ENCODE results near the gene SEPTIN6. TPM values are rescaled to one million over a fixed set of nuclear protein-coding genes. Genes with fewer than 3 reads are reported as not detected.

Gene SEPTIN6
- total RNA-seq, 1 experiment from 2014 or later, result 28.9 TPM

- no peaks in the 10 kb centered on the region for H3F3A ChIP-seq (ENCODE audit: low read length, unreplicated experiment)
- no peaks in the 10 kb centered on the region for H3K4me1 ChIP-seq (ENCODE audit: insufficient read depth, low read length)
- no peaks in the 10 kb centered on the region for H3K36me3 ChIP-seq (ENCODE audit: low read depth, low read length)
- no peak overlapping the region for H3K4me2 ChIP-seq (ENCODE audit: low read length)
- intact Hi-C loops (cut with micrococcal nuclease), result no loop called here
- H3K4me3 ChIP-seq (ENCODE audit: low read length), result no peak overlapping the region
- no peaks in the 10 kb centered on the region for H3K79me2 ChIP-seq (ENCODE audit: low read length)
- H2AFZ ChIP-seq (ENCODE audit: low read length), result no peak overlapping the region
- no peak for DNase-seq
- ChIA-PET POLR2A (ENCODE audit: unreplicated experiment) (no interaction called here), CTCF (interaction anchor here (0.9 kb wide), 1 partner anchor 100 kb away, joined by 6 read pairs; no protein-coding TSS in a partner anchor)
- H3K27ac ChIP-seq (ENCODE audit: low read length), result no peak overlapping the region
- no peaks in the 10 kb centered on the region for H4K20me1 ChIP-seq (ENCODE audit: low read length)
- no peak overlapping the region for H3K9ac ChIP-seq (ENCODE audit: low read length)
- TF ChIP-seq EZH2 (IDR thresholded peaks at IDR 0.05; ENCODE audit: low read length, unreplicated experiment), result no peak
- TF ChIP-seq CTCF (conservative IDR thresholded peaks at IDR 0.05; ENCODE audit: low read depth, low read length), result no peak
- no peak for TF ChIP-seq EZH2phosphoT487 (IDR thresholded peaks at IDR 0.05; ENCODE audit: borderline replicate concordance, low read length)
- no peaks in the 10 kb centered on the region for H3K9me3 ChIP-seq (ENCODE audit: low read length)
- H3K9me2 ChIP-seq (replicated peaks; ENCODE audit: low read length), result no peaks in the 10 kb centered on the region
- H3K27me3 ChIP-seq (ENCODE audit: low read length), result no peaks in the 10 kb centered on the region
- no TSS peak for BruUV-seq (replicated peaks)
- no peak for ATAC-seq
Observed at GRCh38 chrX:119709630-119710029, 16.7 kb upstream of the SEPTIN6 start.

- ATAC-seq, result no peak
- no peak overlapping the region for H3K4me2 ChIP-seq (ENCODE audit: low read length)
- TF ChIP-seq EZH2phosphoT487 (IDR thresholded peaks at IDR 0.05; ENCODE audit: borderline replicate concordance, low read length) (no peak), EZH2 (IDR thresholded peaks at IDR 0.05; ENCODE audit: low read length, unreplicated experiment) (no peak), CTCF (conservative IDR thresholded peaks at IDR 0.05; ENCODE audit: low read depth, low read length) (no peak)
Observed at GRCh38 chrX:119708936-119709335, 16.0 kb upstream of the SEPTIN6 start.

GRCh38 chrX:119706616-119707015, 13.6 kb upstream of the SEPTIN6 start:
- H3K27ac ChIP-seq (ENCODE audit: low read length), result no peak overlapping the region
- intact Hi-C loops (cut with micrococcal nuclease), result no loop called here
- H4K20me1 ChIP-seq (ENCODE audit: low read length), result no peaks in the 10 kb centered on the region
- DNase-seq (no peak), ATAC-seq (no peak)
- ChIA-PET POLR2A (ENCODE audit: unreplicated experiment) (no interaction called here), CTCF (no interaction called here)
- H3K4me2 ChIP-seq (ENCODE audit: low read length), result no peak overlapping the region
- H3K36me3 ChIP-seq (ENCODE audit: low read depth, low read length), result no peaks in the 10 kb centered on the region
- TF ChIP-seq CTCF (conservative IDR thresholded peaks at IDR 0.05; ENCODE audit: low read depth, low read length) (no peak), EZH2phosphoT487 (IDR thresholded peaks at IDR 0.05; ENCODE audit: borderline replicate concordance, low read length) (no peak), EZH2 (IDR thresholded peaks at IDR 0.05; ENCODE audit: low read length, unreplicated experiment) (no peak)
- no peaks in the 10 kb centered on the region for H3K4me1 ChIP-seq (ENCODE audit: insufficient read depth, low read length)
- BruUV-seq (replicated peaks), result no TSS peak
- H3F3A ChIP-seq (ENCODE audit: low read length, unreplicated experiment), result no peaks in the 10 kb centered on the region
- H3K9me3 ChIP-seq (ENCODE audit: low read length), result no peaks in the 10 kb centered on the region
- no peaks in the 10 kb centered on the region for H3K27me3 ChIP-seq (ENCODE audit: low read length)
- H3K9ac ChIP-seq (ENCODE audit: low read length), result no peak overlapping the region
- no peaks in the 10 kb centered on the region for H3K9me2 ChIP-seq (replicated peaks; ENCODE audit: low read length)
- 0 out of 2 replicates have a peak overlapping the region, but pooled peaks have one; percentile 26 for H2AFZ ChIP-seq (ENCODE audit: low read length)
- H3K4me3 ChIP-seq (ENCODE audit: low read length), result no peak overlapping the region
- H3K79me2 ChIP-seq (ENCODE audit: low read length), result no peaks in the 10 kb centered on the region

More at GRCh38 chrX:119708936-119709335, 16.0 kb upstream of the SEPTIN6 start:
- POLR2A ChIA-PET (ENCODE audit: unreplicated experiment), result no interaction called here
- Histone ChIP-seq H3K79me2 (ENCODE audit: low read length) (no peaks in the 10 kb centered on the region), H3K9me3 (ENCODE audit: low read length) (no peaks in the 10 kb centered on the region), H3F3A (ENCODE audit: low read length, unreplicated experiment) (no peaks in the 10 kb centered on the region), H2AFZ (ENCODE audit: low read length) (no peak overlapping the region), H3K36me3 (ENCODE audit: low read depth, low read length) (no peaks in the 10 kb centered on the region), H3K9ac (ENCODE audit: low read length) (no peak overlapping the region), H3K9me2 (replicated peaks; ENCODE audit: low read length) (no peaks in the 10 kb centered on the region), H4K20me1 (ENCODE audit: low read length) (no peaks in the 10 kb centered on the region), H3K4me3 (ENCODE audit: low read length) (no peak overlapping the region), H3K27me3 (ENCODE audit: low read length) (no peaks in the 10 kb centered on the region), H3K4me1 (ENCODE audit: insufficient read depth, low read length) (no peaks in the 10 kb centered on the region), H3K27ac (ENCODE audit: low read length) (no peak overlapping the region)
- BruUV-seq (replicated peaks), result no TSS peak
- CTCF ChIA-PET, result interaction anchor here (0.9 kb wide), 1 partner anchor 99 kb away, joined by 6 read pairs; no protein-coding TSS in a partner anchor
- DNase-seq, result no peak
- intact Hi-C loops (cut with micrococcal nuclease), result no loop called here

All from PC-3 (cell line).